ENCODE data around the gene MYO18A.

MYO18A gene

GRCh38 chr17:29032857-29033197, 147.4 kb downstream of the MYO18A start:
- DNase-seq (ENCODE audit: low read depth), result no peak

- DNase-seq (ENCODE audit: low read depth), result no peak
These were observed 148.0 kb downstream of the MYO18A start for GRCh38 chr17:29032013-29032856.

- DNase-seq (ENCODE audit: low read depth), result no peak
These were observed 148.7 kb downstream of the MYO18A start for GRCh38 chr17:29031488-29031887.

DNA sequence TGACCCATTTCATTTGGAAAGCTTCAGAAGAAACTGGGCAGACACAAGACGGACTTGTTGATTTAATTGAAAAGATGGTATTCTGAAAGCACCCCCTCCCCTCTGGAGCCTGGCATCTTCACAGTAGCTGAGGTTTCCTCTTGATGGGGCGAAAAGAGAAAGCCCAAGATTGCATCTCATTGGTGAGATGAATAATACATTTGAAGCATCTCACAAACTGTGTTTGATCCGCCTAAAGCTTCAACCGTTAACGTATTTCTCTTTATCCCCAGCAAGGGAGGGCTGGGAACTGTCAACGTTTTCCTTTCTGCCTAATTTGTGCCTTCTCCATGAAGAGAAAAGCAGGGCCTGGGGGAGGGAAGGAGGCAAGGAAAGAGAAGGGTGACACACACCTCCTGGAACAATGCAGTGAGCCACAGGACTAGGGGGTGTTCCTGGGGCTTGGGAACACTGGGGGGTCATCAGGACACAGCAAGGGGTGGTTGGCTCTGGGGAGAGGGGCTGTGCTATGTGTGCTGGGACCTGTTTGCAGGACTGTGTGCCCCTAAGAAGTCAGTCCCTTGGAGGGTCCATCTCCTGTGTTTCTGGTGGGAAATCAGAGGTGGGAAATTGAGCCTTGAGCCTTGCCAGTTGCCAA, 155.8 kb downstream of the MYO18A start:
- DNase-seq (ENCODE audit: low read depth), result no peak

DNA sequence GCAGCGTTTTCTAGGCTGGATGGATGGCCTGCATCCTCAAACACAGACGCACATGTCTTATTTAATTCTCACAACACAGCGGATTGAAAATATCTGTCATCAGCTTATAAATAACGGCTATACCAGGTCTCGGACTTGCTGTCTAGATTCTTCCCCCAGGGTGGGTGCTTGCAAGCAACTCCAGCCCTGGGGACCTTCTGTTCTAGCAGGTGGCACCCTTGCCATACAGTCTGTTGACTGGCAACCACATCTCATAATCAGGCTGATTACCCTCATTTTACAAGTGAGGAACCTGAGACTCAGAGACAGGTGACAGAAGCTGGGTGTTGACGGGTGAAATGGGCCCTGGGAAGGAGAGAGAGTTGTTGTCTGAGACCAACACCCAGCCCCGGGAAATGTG, 158.1 kb downstream of the MYO18A start:
- DNase-seq (ENCODE audit: low read depth), result no peak

DNA sequence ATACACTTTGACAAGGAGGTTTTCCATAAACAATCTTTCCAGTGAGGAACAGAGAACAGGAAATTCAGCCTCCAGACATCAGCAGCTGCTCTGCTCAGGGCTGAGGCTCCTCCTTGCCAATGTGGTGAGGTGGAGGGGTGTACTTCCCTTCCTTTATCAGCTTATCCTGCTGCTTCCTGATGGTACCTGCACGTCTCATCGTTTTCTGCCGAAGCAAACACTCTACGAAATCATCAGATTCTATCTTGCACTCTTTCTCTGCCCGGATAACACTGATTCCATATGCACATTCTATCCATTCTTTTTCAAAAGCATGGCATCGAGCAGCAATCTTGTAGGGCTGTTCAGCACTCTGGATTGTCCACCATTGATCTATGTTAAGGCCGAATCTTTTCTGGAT, 159.0 kb downstream of the MYO18A start:
- DNase-seq (ENCODE audit: low read depth), result no peak
